Stimulated activated CD8-positive, alpha-beta memory T cell treated with anti-CD3 and anti-CD28 coated beads, Interleukin-7, amount 100 ng/mL, for 4 hours (primary cell): ENCODE measurements around the gene SECTM1.
A peak's percentile ranks its signal among the peaks of the same experiment; 100 is the strongest.
"Not testable (repeated sequence)": the region's sequence is repeated elsewhere in the genome, so short reads cannot be mapped to it uniquely, and the experiment has no call there.

ENCODE experiments used
- DNase-seq, 2 donors: peaks; one replicate each; pipeline ENCODE4 v3.0.0-alpha.2; 2020; ENCODE audit warnings: low read depth in 2 of 2

The SECTM1 gene

GRCh38 chr17:82369211-82369610, 35.6 kb upstream of the SECTM1 start:
- DNase-seq: no peak

GRCh38 chr17:82367724-82368524, 34.4 kb upstream of the SECTM1 start:
- no peak for DNase-seq

GRCh38 chr17:82366749-82367148, 33.2 kb upstream of the SECTM1 start:
- no peak for DNase-seq

GRCh38 chr17:82365606-82366295, 32.2 kb upstream of the SECTM1 start:
- no peak for DNase-seq

DNA sequence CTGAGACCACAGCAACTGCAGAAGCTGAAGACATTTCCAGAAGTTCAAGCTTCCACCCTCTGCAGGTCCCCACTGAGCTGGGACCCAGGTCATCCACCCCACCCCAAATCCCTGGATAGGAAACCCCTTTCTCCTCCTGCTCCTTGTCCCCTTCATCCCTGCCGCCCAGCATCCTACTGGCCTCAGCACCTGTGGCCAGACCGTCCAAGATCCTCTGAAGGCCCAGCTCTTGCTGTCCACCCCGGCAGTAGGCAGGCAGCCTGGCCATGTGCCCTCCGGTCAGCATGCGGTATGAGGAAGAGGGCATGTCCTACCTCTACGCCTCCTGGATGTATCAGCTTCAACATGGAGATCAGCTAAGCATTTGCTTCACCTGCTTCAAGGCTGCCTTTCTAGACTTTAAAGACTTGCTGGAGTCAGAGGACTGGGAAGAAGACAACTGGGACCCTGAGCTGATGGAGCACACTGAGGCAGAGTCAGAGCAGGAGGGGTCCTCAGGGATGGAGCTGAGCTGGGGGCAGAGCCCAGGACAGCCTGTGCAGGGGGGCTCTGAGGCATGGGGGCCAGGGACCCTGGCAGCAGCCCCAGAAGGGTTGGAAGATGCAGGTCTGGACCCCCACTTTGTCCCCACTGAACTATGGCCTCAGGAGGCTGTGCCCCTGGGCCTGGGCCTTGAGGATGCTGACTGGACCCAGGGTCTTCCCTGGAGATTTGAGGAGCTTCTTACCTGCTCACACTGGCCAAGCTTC, 28.5 kb upstream of the SECTM1 start:
- no peak for DNase-seq

DNA sequence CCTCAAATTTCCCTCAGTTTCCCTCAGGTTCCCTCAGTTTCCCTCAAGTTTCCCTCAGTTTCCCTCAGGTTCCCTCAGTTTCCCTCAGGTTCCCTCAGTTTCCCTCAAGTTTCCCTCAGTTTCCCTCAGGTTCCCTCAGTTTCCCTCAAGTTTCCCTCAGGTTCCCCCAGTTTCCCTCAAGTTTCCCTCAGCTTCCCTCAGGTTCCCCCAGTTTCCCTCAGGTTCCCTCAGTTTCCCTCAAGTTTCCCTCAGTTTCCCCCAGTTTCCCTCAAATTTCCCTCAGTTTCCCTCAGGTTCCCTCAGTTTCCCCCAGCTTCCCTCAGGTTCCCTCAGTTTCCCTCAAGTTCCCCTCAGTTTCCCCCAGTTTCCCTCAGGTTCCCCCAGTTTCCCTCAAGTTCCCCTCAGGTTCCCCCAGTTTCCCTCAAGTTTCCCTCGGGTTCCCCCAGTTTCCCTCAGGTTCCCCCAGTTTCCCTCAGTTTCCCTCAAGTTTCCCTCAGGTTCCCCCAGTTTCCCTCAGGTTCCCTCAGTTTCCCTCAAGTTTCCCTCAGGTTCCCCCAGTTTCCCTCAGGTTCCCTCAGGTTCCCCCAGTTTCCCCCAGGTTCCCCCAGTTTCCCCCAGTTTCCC, 26.0 kb upstream of the SECTM1 start:
- DNase-seq: not testable (repeated sequence)

DNA sequence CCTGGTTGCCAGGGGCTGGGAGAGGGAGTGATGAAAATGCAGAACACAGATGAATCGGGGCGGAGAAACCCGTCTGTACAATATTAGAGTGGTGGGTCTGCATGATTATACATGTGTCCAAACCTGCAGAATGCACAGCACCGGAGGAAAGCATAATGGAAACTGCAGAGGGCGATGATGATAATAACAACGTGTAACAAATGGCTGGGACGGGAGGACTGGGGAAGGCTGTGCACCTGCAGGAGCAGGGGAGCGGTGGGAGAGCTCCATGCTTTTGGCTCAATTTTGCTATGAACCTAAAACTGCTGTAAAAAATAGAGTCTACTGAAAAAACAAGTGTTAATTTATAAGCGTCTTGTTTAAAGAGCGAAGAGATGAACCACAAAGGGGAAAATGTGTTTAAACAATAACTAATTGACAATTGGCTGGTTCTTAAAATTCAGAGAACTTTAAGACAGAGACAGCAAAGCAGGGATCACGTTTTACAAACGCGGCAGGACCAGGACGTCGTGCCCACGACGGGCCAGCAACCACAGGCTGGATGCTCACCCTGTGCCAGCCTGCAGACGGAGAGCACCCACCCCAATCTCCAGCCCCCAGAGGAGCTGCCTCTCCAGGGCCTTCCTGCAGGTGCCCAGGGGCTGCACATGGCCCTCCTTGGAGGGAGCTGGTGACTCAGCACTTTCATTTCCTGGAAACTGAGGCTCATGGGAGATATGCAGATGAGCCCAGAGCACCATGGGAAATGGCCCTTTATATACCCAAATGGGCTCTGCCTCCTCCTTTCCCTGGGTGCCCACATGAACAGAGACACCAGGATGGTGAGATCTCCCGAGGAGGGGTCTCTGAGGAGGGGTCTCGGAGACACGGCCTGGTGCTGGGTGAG, 25.1 kb upstream of the SECTM1 start, which contains the start of gene TEX19:
Gene TEX19 (plus strand): TSS at position 783 of the 886 bp plus-strand sequence. CDS start 2,904 bp downstream, outside the sequence.
- DNase-seq: no peak

DNA sequence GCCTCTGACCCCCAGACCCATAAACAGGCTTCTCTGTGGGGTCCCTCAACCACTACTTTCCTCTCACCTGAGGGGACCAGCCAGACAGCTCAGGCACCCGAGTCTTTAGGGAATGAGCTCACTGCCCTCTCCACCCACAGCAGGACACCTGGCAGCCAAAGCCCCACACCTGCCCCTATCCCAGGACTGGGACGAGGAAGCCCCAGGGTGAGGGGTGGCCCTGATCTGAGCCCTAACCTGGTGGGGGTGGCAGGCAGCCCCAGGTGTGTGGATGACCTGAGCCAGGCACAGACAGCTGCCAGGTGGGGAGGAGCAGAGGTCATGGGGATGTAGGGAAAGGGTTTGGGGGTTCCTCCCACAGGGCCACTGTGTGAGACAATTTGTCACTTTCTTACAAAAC, 23.8 kb upstream of the SECTM1 start:
- DNase-seq: no peak

DNA sequence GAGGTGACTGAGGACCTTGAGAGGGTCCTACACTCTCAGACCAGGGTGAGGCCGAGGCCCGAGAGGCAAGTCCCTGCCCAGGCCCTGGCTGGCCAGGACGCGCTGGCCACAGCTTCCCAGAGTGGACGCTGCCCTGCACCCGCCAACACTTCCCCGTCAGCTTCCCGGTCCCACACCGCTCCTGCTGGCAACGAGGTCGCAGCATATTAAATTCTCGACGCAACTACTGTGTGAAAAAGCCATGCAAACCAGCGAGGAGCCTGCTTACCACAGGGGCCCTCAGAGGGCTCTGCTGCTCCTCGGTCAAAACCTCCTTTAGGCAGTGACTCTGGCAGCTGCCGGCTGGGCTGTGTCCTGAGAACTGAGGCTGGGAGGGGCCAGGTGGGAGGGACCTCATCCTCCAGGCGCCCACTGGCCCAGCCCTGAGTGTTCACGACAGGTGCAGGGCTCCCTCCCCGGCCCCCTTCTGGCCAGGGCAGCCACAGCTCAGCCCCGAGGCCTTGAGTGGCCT, 23.3 kb upstream of the SECTM1 start:
- no peak for DNase-seq

DNA sequence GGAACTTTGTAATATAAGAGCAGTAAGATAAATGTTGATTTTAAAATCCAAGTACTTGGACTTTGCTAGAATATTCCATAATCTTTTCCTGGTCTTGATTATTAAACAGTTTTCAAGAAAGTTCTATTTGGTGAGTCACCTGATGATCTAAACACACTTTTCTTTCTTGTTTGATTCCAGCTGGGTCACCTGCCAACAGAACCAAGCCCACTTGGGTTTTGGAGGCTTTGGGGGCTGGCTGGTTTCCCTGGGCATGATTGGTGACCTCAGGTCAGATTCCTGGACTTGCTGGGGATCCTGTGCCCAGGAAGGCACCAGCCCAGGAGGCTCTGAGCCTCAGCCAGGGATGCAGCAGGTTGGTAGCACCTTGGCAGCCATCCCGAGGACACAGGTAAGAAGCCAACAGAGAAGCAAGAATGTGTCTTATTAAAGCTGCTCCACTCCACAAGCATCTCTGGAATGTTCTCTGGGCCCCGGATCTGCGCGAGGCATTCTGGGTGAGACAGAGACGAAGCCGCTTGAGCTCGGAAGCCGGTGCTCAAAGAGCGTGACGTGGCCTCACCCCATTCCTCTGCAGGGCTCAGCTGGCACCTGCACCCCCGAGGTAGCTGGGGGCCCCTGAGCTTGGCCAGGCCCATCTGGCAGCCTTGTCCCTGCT, 22.3 kb upstream of the SECTM1 start:
- no peak for DNase-seq

DNA sequence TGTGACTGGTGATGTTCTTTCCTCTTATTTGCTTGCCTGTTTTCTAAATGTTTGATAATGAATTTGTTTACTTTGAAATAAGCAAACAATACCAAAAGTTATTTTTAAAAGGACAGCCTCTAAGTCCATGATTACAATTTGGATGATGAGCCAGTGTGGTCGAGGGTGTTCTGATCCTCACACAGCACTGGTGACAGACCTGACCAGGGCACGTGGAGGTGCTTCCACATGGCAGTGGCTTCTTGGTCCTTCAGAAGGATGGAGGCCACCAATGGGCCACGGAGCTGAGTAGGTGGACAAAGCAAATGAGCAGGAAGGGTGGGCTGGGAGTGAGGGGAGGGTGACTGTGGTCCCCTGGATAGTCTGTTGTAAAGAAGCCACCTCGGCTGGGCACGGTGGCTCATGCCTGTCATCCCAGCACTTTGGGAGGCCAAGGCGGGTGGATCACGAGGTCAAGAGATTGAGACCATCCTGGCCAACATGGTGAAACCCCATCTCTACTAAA, 21.3 kb upstream of the SECTM1 start:
- DNase-seq: no peak

DNA sequence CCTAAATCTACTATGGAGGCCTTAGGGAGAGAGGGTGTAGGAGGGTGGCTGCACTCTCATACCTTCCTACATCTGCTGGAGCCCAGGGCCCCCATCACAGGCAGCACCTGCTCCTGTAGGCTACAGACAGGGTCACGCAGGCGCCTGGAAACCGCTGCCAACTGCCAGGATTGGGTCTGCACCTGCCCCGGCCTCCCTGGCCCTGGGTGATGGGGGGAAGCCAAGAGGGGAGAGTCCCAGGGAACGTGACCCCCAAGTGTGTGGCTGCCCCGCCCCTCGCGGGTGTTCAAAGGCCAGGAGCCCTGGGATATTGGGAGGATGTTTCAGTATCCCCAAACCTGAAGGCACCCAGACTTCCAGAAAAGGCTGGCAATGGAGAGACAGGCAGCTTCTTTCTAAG, 19.9 kb upstream of the SECTM1 start:
- DNase-seq: no peak

DNA sequence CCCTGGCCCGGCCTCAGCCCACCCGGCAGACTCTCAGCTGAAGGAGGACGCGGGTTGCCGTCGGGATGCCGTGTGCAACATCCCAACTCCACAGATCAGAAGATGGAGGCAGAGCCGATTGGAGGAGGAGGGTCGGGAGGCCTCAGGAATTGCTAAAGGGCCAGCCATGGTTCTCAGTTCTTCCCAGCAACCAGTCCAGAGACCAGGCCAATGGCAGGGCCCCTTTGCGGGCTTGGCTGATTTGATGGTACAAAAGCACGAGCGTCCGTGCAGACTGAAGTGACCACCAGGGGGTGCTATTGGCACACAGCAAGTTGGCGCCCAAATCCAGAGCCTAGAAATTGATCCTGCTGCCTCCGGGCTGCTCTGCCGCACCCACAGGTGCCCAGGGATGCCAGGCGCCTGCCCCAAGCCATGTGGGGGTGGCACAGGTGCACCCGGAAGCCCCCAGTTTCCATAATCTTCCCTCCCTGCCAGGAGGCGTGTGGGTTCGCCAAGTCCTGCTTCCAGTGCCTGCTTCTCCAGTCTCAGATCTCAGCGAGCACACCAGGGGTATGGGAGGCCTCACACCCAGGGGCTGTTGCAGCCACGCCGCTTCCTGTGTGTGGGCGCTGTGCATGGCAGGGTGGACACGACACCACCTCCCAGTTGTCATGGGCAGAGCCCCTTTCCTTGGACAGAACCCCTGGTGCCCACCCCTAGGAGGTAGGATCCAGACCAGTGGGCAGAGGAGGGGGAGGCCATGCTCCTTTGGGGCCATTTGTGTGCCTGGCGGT, 18.3 kb upstream of the SECTM1 start:
- DNase-seq: peak; percentile 60 to 65

DNA sequence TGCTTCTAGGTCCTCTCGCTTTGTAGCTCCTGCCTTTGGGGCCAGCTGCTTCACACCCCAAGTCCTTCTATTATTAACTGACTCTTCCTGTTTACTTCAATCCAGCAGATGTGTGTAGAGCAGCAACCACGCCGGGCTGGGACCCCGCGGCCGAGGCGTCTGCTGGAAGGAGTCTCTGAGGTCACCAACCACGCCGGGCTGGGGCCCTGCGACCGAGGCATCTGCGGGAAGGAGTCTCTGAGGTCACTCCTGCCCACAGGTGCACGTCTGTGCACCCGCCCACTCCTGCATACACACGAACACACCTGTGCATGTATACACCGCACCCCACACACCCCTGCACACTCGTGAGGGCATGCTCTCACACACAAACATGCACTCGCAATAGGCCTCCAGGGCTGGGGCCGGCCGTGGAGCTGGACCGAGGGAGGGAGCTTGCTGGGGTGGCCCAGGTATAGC, 17.7 kb upstream of the SECTM1 start:
- DNase-seq: no peak

- no peak for DNase-seq
Measured at GRCh38 chr17:82350182-82351030, 16.8 kb upstream of the SECTM1 start.

DNA sequence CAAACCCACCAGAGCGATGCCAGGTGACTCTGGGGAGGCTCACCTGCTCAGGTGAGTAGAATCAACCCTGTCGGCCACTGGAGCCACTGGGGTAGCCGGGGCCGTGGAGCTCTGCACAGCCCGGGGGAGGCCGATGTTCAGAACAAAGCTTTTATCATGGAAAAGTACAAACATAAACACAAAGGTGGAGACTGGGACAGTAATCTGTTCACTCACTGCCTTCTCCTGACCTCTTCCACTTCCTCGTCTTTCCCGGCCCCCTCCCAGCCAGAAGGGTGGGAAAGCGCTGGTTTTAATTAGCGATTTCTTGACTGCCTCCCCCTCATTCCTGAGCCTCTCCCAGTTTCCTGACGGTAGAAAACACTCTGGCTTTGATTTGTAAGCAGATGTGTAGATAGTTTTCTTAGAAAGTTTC, 15.7 kb upstream of the SECTM1 start:
- DNase-seq: no peak

- no peak for DNase-seq
Measured at GRCh38 chr17:82348866-82349265, 15.3 kb upstream of the SECTM1 start.

DNA sequence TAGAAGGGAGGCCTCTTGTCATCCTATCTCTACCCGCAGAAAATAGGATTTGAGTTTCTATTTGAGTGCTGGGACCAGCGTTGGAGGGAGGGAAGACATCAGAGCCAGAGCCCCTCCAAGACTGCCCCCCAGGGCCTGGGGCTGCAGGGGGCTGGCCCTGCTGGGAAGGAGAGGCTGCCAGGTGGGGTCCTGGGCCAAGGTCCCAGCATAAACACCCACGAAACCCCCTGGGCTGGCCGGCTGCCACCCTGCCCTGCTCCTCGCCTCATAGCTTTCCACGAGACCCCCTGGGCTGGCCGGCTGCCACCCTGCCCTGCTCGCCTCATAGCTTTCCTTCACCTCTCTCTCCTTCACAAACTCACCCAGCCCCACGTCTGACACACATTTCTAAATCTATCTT, 14.9 kb upstream of the SECTM1 start:
- DNase-seq: no peak
